Peyer's patch (tissue), 4 donors: Measurements from ENCODE around the gene ZNF407.

Experiments used
- POLR2A ChIP-seq, 2 donors: fragments of 450-650 bp; IDR thresholded peaks; one replicate each; pipeline ENCODE4 v1.5.1; 2017; ENCODE audit warnings: antibody characterized with exemption in 2 of 2, mild to moderate bottlenecking in 2 of 2, moderate library complexity in 2 of 2
- TF ChIP-seq, protein P1 (sequence below), 6 experiments: fragments of 450-650 bp in 4 of 6; fragments of 200-600 bp in 2 of 6; sonication (generic) in 1 of 6; IDR thresholded peaks; one replicate each; pipeline ENCODE4 v1.5.1; 2017 to 2019; ENCODE audit warnings: antibody characterized with exemption in 6 of 6, mild to moderate bottlenecking in 3 of 6, moderate library complexity in 1 of 6

DNA sequence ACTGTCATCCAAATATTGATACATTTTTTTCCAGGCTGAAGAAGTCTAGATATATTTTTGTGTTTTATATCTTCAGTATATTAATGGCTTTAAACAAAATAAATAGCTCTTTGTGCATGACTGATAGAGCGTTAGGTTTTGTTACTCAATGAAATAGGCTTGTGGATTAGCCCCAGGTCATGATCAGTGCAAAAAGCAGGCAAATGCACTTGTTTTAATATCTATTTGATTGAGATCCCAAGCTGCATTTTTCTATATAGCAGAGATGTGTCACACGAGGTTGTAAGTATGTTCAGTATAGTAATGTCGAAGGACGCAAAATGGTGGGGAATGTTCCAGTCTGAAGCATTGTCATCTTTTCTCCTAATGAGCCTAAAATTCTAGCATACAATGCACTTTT is 198.5 kb downstream of the ZNF407 start:
- TF ChIP-seq, protein P1, sequence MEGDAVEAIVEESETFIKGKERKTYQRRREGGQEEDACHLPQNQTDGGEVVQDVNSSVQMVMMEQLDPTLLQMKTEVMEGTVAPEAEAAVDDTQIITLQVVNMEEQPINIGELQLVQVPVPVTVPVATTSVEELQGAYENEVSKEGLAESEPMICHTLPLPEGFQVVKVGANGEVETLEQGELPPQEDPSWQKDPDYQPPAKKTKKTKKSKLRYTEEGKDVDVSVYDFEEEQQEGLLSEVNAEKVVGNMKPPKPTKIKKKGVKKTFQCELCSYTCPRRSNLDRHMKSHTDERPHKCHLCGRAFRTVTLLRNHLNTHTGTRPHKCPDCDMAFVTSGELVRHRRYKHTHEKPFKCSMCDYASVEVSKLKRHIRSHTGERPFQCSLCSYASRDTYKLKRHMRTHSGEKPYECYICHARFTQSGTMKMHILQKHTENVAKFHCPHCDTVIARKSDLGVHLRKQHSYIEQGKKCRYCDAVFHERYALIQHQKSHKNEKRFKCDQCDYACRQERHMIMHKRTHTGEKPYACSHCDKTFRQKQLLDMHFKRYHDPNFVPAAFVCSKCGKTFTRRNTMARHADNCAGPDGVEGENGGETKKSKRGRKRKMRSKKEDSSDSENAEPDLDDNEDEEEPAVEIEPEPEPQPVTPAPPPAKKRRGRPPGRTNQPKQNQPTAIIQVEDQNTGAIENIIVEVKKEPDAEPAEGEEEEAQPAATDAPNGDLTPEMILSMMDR (IDR thresholded peaks at IDR 0.05) = no peak
- no peak for TF ChIP-seq POLR2A (IDR thresholded peaks at IDR 0.05)
